Astrocyte (in vitro differentiated cells and primary cell): ENCODE measurements around the gene PLXNB1. TPM values are rescaled to one million over a fixed set of nuclear protein-coding genes. Genes with fewer than 3 reads are reported as not detected.

Experiments used
- DNase-seq: peaks from one replicate; pipeline ENCODE4 v3.0.0-alpha.2; 2010; ENCODE audit warnings: low read depth
- FAIRE-seq: peaks from 2 replicates; lab custom pipeline; 2011; peaks lifted over from hg19 to GRCh38; lab: Jason Lieb, UNC
- H2AFZ ChIP-seq: 2 replicates; pipeline ENCODE4 v1.6.0; 2012; ENCODE audit warnings: low read depth, low read length, inconsistent platforms
- H3K27ac ChIP-seq: 2 replicates; pipeline ENCODE4 v1.5.1; 2011; ENCODE audit warnings: low read depth, low read length, inconsistent platforms
- H3K27me3 ChIP-seq: 2 replicates; pipeline ENCODE4 v1.6.0; 2011; ENCODE audit warnings: low read length, inconsistent platforms; ENCODE audit not compliant: insufficient read depth
- H3K36me3 ChIP-seq: 2 replicates; pipeline ENCODE4 v1.5.1; 2011; ENCODE audit warnings: low read length, inconsistent platforms; ENCODE audit not compliant: insufficient read depth
- H3K4me1 ChIP-seq: 2 replicates; pipeline ENCODE4 v1.5.1; 2011; ENCODE audit warnings: low read length, inconsistent platforms; ENCODE audit not compliant: insufficient read depth
- H3K4me2 ChIP-seq: 2 replicates; pipeline ENCODE4 v1.6.0; 2012; ENCODE audit warnings: low read length, inconsistent platforms
- H3K4me3 ChIP-seq: 2 replicates; pipeline ENCODE4 v1.5.1; 2011; ENCODE audit warnings: low read depth, mild to moderate bottlenecking, low read length, inconsistent platforms; ENCODE audit not compliant: insufficient read depth
- H3K79me2 ChIP-seq: 2 replicates; pipeline ENCODE4 v1.6.0; 2012; ENCODE audit warnings: mild to moderate bottlenecking, low read length, inconsistent platforms; ENCODE audit not compliant: insufficient read depth
- H3K9ac ChIP-seq: 2 replicates; pipeline ENCODE4 v1.6.0; 2012; ENCODE audit warnings: mild to moderate bottlenecking, low read length, inconsistent platforms
- H3K9me3 ChIP-seq: 2 replicates; pipeline ENCODE4 v1.5.1; 2012; ENCODE audit warnings: low read depth, mild to moderate bottlenecking, low read length, inconsistent platforms; ENCODE audit not compliant: insufficient read depth
- H4K20me1 ChIP-seq: 2 replicates; pipeline ENCODE4 v1.6.0; 2012; ENCODE audit warnings: low read length, inconsistent platforms; ENCODE audit not compliant: insufficient read depth
- H3K27ac Mint-ChIP-seq: one replicate; pipeline ENCODE4 v1.8.0; 2021; ENCODE audit warnings: mild to moderate bottlenecking, mixed read lengths; ENCODE audit not compliant: unreplicated experiment
- H3K27me3 Mint-ChIP-seq: one replicate; pipeline ENCODE4 v1.8.0; 2021; ENCODE audit warnings: low read depth, mixed read lengths; ENCODE audit not compliant: unreplicated experiment
- H3K36me3 Mint-ChIP-seq: one replicate; pipeline ENCODE4 v1.8.0; 2021; ENCODE audit warnings: low read depth, mixed read lengths; ENCODE audit not compliant: unreplicated experiment
- H3K4me1 Mint-ChIP-seq: one replicate; pipeline ENCODE4 v1.8.0; 2021; ENCODE audit warnings: low read depth, mixed read lengths; ENCODE audit not compliant: unreplicated experiment
- H3K4me3 Mint-ChIP-seq: one replicate; pipeline ENCODE4 v1.8.0; 2021; ENCODE audit warnings: mild to moderate bottlenecking, moderate library complexity, mixed read lengths; ENCODE audit not compliant: unreplicated experiment
- H3K9me3 Mint-ChIP-seq: one replicate; pipeline ENCODE4 v1.8.0; 2021; ENCODE audit warnings: mild to moderate bottlenecking, mixed read lengths; ENCODE audit not compliant: unreplicated experiment
- EZH2 ChIP-seq: IDR thresholded peaks from 2 replicates; pipeline ENCODE4 v1.6.1; 2012; ENCODE audit warnings: mild to moderate bottlenecking, low read length, inconsistent platforms; ENCODE audit not compliant: insufficient read depth
- total RNA-seq: library from RNA; stranded (reverse); gene quantifications from 2 replicates; pipeline ENCODE4 v1.2.1, GENCODE V29; 2021
- TF ChIP-seq, protein P1 (sequence below): IDR thresholded peaks from 2 replicates; pipeline ENCODE4 v1.5.1; 2011; ENCODE audit warnings: low read depth, mild to moderate bottlenecking, inconsistent platforms, low read length, moderate library complexity; ENCODE audit not compliant: insufficient read depth

PLXNB1 gene
- total RNA-seq, 1 donor from 2014 or later = 59.2 TPM

DNA sequence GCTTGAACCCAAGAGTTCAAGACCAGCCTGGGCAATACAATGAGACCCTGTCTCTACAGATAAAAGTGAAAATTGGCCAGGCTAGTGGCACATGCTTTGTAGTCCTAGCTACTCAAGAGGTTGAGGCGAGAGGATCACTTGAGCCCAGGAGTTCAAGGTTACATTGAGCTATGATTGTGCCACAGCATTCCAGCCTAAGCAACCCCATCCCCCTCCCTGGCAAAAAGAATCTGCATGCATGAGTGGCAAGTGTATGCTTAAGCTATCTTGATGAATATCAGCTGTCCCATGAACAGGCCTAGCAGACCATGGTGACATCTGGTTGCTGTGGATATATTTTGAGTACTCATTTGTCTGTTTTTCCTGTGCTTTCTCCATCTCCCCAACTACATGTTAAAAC is 21.4 kb upstream of the PLXNB1 start:
- FAIRE-seq (no peak), DNase-seq (no peak)
- Histone ChIP-seq H3K9ac (no peak overlapping the region), H3K9me3 (no peaks in the 10 kb centered on the region), H3K27me3 (no peaks in the 10 kb centered on the region), H3K79me2 (peaks cover 25% of the 10 kb centered on the region), H3K4me1 (peaks cover 10% of the 10 kb centered on the region), H4K20me1 (no peaks in the 10 kb centered on the region), H3K4me2 (no peak overlapping the region), H3K4me3 (no peak overlapping the region), H3K36me3 (peaks cover 31% of the 10 kb centered on the region), H2AFZ (no peak overlapping the region), H3K27ac (no peak overlapping the region)
- H3K27ac Mint-ChIP-seq = no peak overlapping the region
- H3K4me3 Mint-ChIP-seq = no peak overlapping the region
- peaks cover 4% of the 10 kb centered on the region for H3K36me3 Mint-ChIP-seq
- TF ChIP-seq, protein P1, sequence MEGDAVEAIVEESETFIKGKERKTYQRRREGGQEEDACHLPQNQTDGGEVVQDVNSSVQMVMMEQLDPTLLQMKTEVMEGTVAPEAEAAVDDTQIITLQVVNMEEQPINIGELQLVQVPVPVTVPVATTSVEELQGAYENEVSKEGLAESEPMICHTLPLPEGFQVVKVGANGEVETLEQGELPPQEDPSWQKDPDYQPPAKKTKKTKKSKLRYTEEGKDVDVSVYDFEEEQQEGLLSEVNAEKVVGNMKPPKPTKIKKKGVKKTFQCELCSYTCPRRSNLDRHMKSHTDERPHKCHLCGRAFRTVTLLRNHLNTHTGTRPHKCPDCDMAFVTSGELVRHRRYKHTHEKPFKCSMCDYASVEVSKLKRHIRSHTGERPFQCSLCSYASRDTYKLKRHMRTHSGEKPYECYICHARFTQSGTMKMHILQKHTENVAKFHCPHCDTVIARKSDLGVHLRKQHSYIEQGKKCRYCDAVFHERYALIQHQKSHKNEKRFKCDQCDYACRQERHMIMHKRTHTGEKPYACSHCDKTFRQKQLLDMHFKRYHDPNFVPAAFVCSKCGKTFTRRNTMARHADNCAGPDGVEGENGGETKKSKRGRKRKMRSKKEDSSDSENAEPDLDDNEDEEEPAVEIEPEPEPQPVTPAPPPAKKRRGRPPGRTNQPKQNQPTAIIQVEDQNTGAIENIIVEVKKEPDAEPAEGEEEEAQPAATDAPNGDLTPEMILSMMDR = no peak
- TF ChIP-seq EZH2 = no peak
- H3K4me1 Mint-ChIP-seq = peaks cover 8% of the 10 kb centered on the region
- H3K27me3 Mint-ChIP-seq = no peaks in the 10 kb centered on the region
- H3K9me3 Mint-ChIP-seq = no peaks in the 10 kb centered on the region

DNA sequence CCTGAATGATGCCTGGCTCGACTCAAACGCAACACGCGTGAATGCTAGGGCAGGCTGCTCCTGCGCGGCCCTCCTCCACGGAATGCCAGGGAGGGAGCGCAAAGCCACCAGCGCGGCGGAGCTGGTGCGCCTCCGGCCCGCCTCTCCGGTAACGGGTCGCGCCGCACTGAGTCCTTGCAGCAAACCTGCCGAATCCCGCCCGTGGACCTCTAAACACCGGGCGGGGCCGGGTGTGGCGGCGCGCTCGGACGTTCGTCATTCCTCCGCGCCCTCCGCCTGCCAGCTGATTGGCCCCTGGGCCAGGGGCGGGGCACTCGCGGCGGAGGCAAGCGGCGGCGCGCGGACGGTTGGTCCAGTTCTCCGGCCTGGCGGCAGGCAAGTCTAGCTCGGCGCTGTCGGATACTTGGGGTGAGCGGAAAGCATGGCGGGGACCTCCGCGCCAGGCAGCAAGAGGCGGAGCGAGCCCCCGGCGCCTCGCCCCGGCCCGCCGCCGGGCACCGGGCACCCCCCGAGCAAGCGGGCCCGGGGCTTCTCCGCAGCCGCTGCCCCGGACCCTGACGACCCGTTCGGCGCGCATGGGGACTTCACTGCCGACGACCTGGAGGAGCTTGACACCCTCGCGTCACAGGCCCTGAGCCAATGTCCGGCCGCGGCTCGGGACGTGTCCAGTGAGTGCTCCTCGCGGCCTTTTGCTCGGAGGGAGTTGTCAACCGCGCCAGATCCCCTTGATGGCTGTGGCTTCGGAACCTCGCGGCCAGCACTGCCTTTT is 16.7 kb upstream of the PLXNB1 start, which contains the start of gene ATRIP:
Gene ATRIP, plus strand, starts transcription at position 313 of the 769 bp plus-strand sequence. Its CDS starts 109 bp downstream, at position 422.
- H3K9me3 ChIP-seq = no peaks in the 10 kb centered on the region
- H3K4me1 ChIP-seq = peaks cover 21% of the 10 kb centered on the region
- Mint-ChIP-seq H3K27ac (peak within 1 kb of the TSS; percentile 75), H3K4me1 (peaks cover 24% of the 10 kb centered on the region), H3K36me3 (peaks cover 8% of the 10 kb centered on the region), H3K27me3 (no peaks in the 10 kb centered on the region), H3K9me3 (no peaks in the 10 kb centered on the region), H3K4me3 (peak within 1 kb of the TSS; percentile 89)
- H3K36me3 ChIP-seq = peaks cover 21% of the 10 kb centered on the region
- H3K27ac ChIP-seq = peak within 1 kb of the TSS; percentile 80
- H2AFZ ChIP-seq = peak within 1 kb of the TSS; percentile 100
- peak within 1 kb of the TSS; percentile 97 for H3K4me2 ChIP-seq
- peak within 1 kb of the TSS; percentile 90 for H3K9ac ChIP-seq
- H3K4me3 ChIP-seq = peak within 1 kb of the TSS; percentile 84
- H3K27me3 ChIP-seq = no peaks in the 10 kb centered on the region
- H4K20me1 ChIP-seq = peaks cover 17% of the 10 kb centered on the region
- peaks cover 41% of the 10 kb centered on the region for H3K79me2 ChIP-seq
- TF ChIP-seq EZH2 = no peak
- TF ChIP-seq, protein P1 = no peak
- DNase-seq (peak; percentile 68), FAIRE-seq (no peak)

DNA sequence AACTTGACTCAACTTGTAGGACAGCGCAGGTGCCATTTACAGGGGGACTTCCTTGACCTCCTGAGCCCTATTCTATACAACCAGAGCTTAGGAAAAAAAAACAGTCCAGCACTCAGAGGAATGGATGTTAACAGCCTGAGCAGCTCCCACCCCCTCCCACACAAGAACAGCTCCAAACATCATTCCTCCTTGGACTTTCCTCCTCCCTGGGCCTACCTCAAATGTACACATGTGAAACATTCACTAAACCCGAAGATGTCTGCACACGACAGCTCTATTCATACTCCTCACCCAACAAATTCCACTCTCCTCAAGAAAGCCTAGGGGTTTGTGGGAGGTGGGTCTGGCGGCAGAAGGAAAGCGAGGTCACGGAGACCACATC is 16.1 kb upstream of the PLXNB1 start:
- Histone ChIP-seq H3K9ac (peak overlapping the region; percentile 90), H3K27ac (peak overlapping the region; percentile 80), H3K4me3 (peak overlapping the region; percentile 84), H2AFZ (peak overlapping the region; percentile 100), H3K4me1 (peaks cover 26% of the 10 kb centered on the region), H3K9me3 (no peaks in the 10 kb centered on the region), H3K79me2 (peaks cover 47% of the 10 kb centered on the region), H4K20me1 (peaks cover 22% of the 10 kb centered on the region), H3K4me2 (peak overlapping the region; percentile 97), H3K36me3 (peaks cover 22% of the 10 kb centered on the region), H3K27me3 (no peaks in the 10 kb centered on the region)
- peak overlapping the region; percentile 89 for H3K4me3 Mint-ChIP-seq
- DNase-seq = no peak
- peak overlapping the region; percentile 5 for H3K27ac Mint-ChIP-seq
- H3K9me3 Mint-ChIP-seq = no peaks in the 10 kb centered on the region
- peaks cover 8% of the 10 kb centered on the region for H3K36me3 Mint-ChIP-seq
- TF ChIP-seq EZH2 = no peak
- TF ChIP-seq, protein P1 = no peak
- H3K4me1 Mint-ChIP-seq = peaks cover 26% of the 10 kb centered on the region
- H3K27me3 Mint-ChIP-seq = no peaks in the 10 kb centered on the region
- FAIRE-seq = no peak
